H1 (cell line): ENCODE data around the gene NOS3. TPM values are rescaled to one million over a fixed set of nuclear protein-coding genes. Genes with fewer than 3 reads are reported as not detected.

Experiments used
- CTCF ChIA-PET: fragments of 300-600 bp; sonication (Branson Sonifier 250); formaldehyde crosslinking; loops from one replicate; lab custom pipeline; 2021; ENCODE audit not compliant: partially characterized antibody; lab: Charles Lee
- POLR2A ChIA-PET: fragments of 300-600 bp; sonication (Branson Sonifier 250); formaldehyde crosslinking; loops from one replicate; lab custom pipeline; 2021; ENCODE audit warnings: inconsistent platforms; ENCODE audit not compliant: partially characterized antibody; lab: Charles Lee
- DNase-seq, 2 experiments: peaks; one replicate each; pipeline versions ENCODE4 v3.0.0 to v3.0.0-alpha.2; 2010 to 2022; ENCODE audit warnings: low spot score in 2 of 2, low read depth in 1 of 2, mixed read lengths in 1 of 2
- FAIRE-seq: peaks from 2 replicates; lab custom pipeline; 2011; peaks lifted over from hg19 to GRCh38; lab: Jason Lieb, UNC
- H2AFZ ChIP-seq: 2 replicates; pipeline ENCODE4 v1.8.1; 2012; ENCODE audit warnings: low read length, inconsistent platforms
- H2AK5ac ChIP-seq: 2 replicates; pipeline ENCODE4 v1.6.1; 2013; ENCODE audit warnings: low read depth, low read length
- H2BK120ac ChIP-seq: replicated peaks from 2 replicates; pipeline ENCODE3; 2013; ENCODE audit warnings: low read depth, low read length, inconsistent platforms
- H2BK12ac ChIP-seq: 2 replicates; pipeline ENCODE4 v1.6.1; 2013; ENCODE audit warnings: low read depth, low read length
- H2BK15ac ChIP-seq: 2 replicates; pipeline ENCODE4 v1.6.1; 2013; ENCODE audit warnings: low read length
- H2BK20ac ChIP-seq: 2 replicates; pipeline ENCODE4 v1.6.1; 2013; ENCODE audit warnings: low read length
- H2BK5ac ChIP-seq: 2 replicates; pipeline ENCODE4 v1.6.1; 2013; ENCODE audit warnings: low read depth, low read length
- H3K14ac ChIP-seq: 2 replicates; pipeline ENCODE4 v1.6.1; 2013; ENCODE audit warnings: inconsistent platforms; ENCODE audit not compliant: insufficient read length
- H3K18ac ChIP-seq: 2 replicates; pipeline ENCODE4 v1.6.1; 2013; ENCODE audit warnings: low read length; ENCODE audit errors: extremely low read depth
- H3K23ac ChIP-seq: 2 replicates; pipeline ENCODE4 v1.6.1; 2013; ENCODE audit warnings: inconsistent platforms; ENCODE audit not compliant: insufficient read length
- H3K23me2 ChIP-seq: 2 replicates; pipeline ENCODE4 v1.6.1; 2013; ENCODE audit warnings: low read depth, low read length
- H3K27ac ChIP-seq: 2 replicates; pipeline ENCODE4 v1.6.1; 2011; ENCODE audit warnings: low read depth, low read length, inconsistent platforms
- H3K27me3 ChIP-seq, 4 experiments: replicated peaks in 1 of 4; 1 replicate in 1 of 4; 2 replicates in 3 of 4; pipeline versions ENCODE4 v1.6.1 to v1.8.1; 2011 to 2013; ENCODE audit warnings: low read length in 3 of 4, mild to moderate bottlenecking in 3 of 4, inconsistent platforms in 2 of 4, mixed read lengths in 2 of 4, moderate library complexity in 1 of 4; ENCODE audit not compliant: control insufficient read depth in 3 of 4, insufficient read depth in 3 of 4; ENCODE audit errors: extremely low read depth in 1 of 4
- H3K36me3 ChIP-seq, 4 experiments: 2 replicates each; pipeline versions ENCODE4 v1.6.1 to v1.8.1; 2011 to 2013; ENCODE audit warnings: mild to moderate bottlenecking in 4 of 4, low read length in 3 of 4, moderate library complexity in 2 of 4, control low read depth in 1 of 4, inconsistent platforms in 1 of 4; ENCODE audit not compliant: insufficient read depth in 4 of 4, control insufficient read depth in 2 of 4
- H3K4ac ChIP-seq: replicated peaks from 2 replicates; pipeline ENCODE3; 2013; ENCODE audit warnings: low read length, low read depth, mixed read lengths, inconsistent platforms; ENCODE audit not compliant: insufficient read length
- H3K4me1 ChIP-seq, 4 experiments: replicated peaks in 1 of 4; 1 replicate in 1 of 4; 2 replicates in 3 of 4; pipeline versions ENCODE4 v1.6.1 to v1.8.1; 2011 to 2013; ENCODE audit warnings: low read length in 3 of 4, inconsistent platforms in 2 of 4, mixed read lengths in 1 of 4; ENCODE audit not compliant: insufficient read depth in 4 of 4, control insufficient read depth in 3 of 4
- H3K4me2 ChIP-seq, 2 experiments: 2 replicates each; pipeline versions ENCODE4 v1.6.1 to v1.8.1; 2011 to 2013; ENCODE audit warnings: low read depth in 2 of 2, low read length in 2 of 2, control low read depth in 1 of 2, inconsistent platforms in 1 of 2, mild to moderate bottlenecking in 1 of 2; ENCODE audit not compliant: insufficient read depth in 1 of 2
- H3K4me3 ChIP-seq, 4 experiments: fragments of 200-600, 300-600 bp in 1 of 4; sonication (generic), shearing (Covaris generic), sonication (Bioruptor Twin) in 1 of 4; 2 replicates each; pipeline versions ENCODE4 v1.5.1 to v1.8.1; 2011 to 2016; ENCODE audit warnings: low read length in 4 of 4, low read depth in 3 of 4, control low read depth in 2 of 4, inconsistent platforms in 2 of 4, mild to moderate bottlenecking in 2 of 4, mixed read lengths in 1 of 4, moderate library complexity in 1 of 4; ENCODE audit not compliant: insufficient read depth in 2 of 4; ENCODE audit errors: extremely low read depth in 1 of 4
- H3K56ac ChIP-seq: replicated peaks from 2 replicates; pipeline ENCODE3; 2013; ENCODE audit warnings: low read depth, mild to moderate bottlenecking, mixed read lengths, low read length, inconsistent platforms; ENCODE audit not compliant: insufficient read length
- H3K79me1 ChIP-seq: 2 replicates; pipeline ENCODE4 v1.6.1; 2013; ENCODE audit warnings: low read depth, low read length, control low read depth
- H3K79me2 ChIP-seq, 2 experiments: 2 replicates each; pipeline versions ENCODE4 v1.6.1 to v1.8.1; 2012 to 2013; ENCODE audit warnings: low read length in 2 of 2, mild to moderate bottlenecking in 2 of 2, inconsistent platforms in 1 of 2; ENCODE audit not compliant: insufficient read depth in 2 of 2, control insufficient read depth in 1 of 2
- H3K9ac ChIP-seq, 4 experiments: replicated peaks in 1 of 4; 1 replicate in 1 of 4; 2 replicates in 3 of 4; pipeline versions ENCODE4 v1.6.1 to v1.8.1; 2011 to 2013; ENCODE audit warnings: low read depth in 3 of 4, low read length in 3 of 4, control low read depth in 2 of 4, mild to moderate bottlenecking in 2 of 4, moderate library complexity in 2 of 4, inconsistent platforms in 1 of 4; ENCODE audit errors: extremely low read depth in 1 of 4
- H3K9me3 ChIP-seq, 2 experiments: 2 replicates each; pipeline versions ENCODE4 v1.6.1 to v1.8.1; 2012 to 2013; ENCODE audit warnings: mild to moderate bottlenecking in 2 of 2, moderate library complexity in 2 of 2, control low read depth in 1 of 2, inconsistent platforms in 1 of 2, low read depth in 1 of 2, low read length in 1 of 2, mixed read lengths in 1 of 2; ENCODE audit not compliant: insufficient read depth in 2 of 2
- H4K20me1 ChIP-seq, 2 experiments: replicated peaks in 1 of 2; 2 replicates each; pipeline versions ENCODE3 to v1.8.1; 2011 to 2013; ENCODE audit warnings: inconsistent platforms in 2 of 2, low read length in 2 of 2, mild to moderate bottlenecking in 1 of 2; ENCODE audit not compliant: insufficient read depth in 2 of 2, control insufficient read depth in 1 of 2
- H4K5ac ChIP-seq: 2 replicates; pipeline ENCODE4 v1.6.1; 2013; ENCODE audit warnings: low read length, low read depth, mixed read lengths, inconsistent platforms; ENCODE audit not compliant: insufficient read length
- H4K8ac ChIP-seq: 2 replicates; pipeline ENCODE4 v1.8.0; 2013; ENCODE audit warnings: mild to moderate bottlenecking, moderate library complexity, low read length, inconsistent platforms; ENCODE audit not compliant: insufficient read depth; ENCODE audit errors: extremely low read depth
- H4K91ac ChIP-seq: replicated peaks from 2 replicates; pipeline ENCODE3; 2013; ENCODE audit warnings: low read length, mixed read lengths, inconsistent platforms; ENCODE audit not compliant: insufficient read length
- CHD2 ChIP-seq: IDR thresholded peaks from 2 replicates; pipeline ENCODE4 v1.6.1; 2012; ENCODE audit warnings: low read length, improper control_type of control experiment
- GABPA ChIP-seq: IDR thresholded peaks from 2 replicates; pipeline ENCODE4 v1.6.1; 2011; ENCODE audit warnings: mild to moderate bottlenecking, low read length, moderate library complexity, borderline replicate concordance; ENCODE audit not compliant: insufficient read depth
- RAD21 ChIP-seq, 2 experiments: IDR thresholded peaks in 1 of 2; conservative IDR thresholded peaks in 1 of 2; 2 replicates each; pipeline ENCODE4 v1.6.1; 2011; ENCODE audit warnings: low read depth in 2 of 2, low read length in 2 of 2, improper control_type of control experiment in 1 of 2, inconsistent platforms in 1 of 2, mild to moderate bottlenecking in 1 of 2, moderate library complexity in 1 of 2
- TBP ChIP-seq: IDR thresholded peaks from 2 replicates; pipeline ENCODE4 v1.6.1; 2011; ENCODE audit warnings: low read depth, low read length, improper control_type of control experiment
- TEAD4 ChIP-seq: IDR thresholded peaks from 2 replicates; pipeline ENCODE4 v1.6.1; 2012; ENCODE audit warnings: low read depth, low read length, inconsistent platforms, mixed read lengths
- WGBS, 2 experiments: shearing (Covaris generic) in 1 of 2; methylation state at CpG; one replicate each; pipeline versions ENCODE4 v1.1.6 to v1.1.7; 2013 to 2015; ENCODE audit warnings: low lambda C conversion rate in 2 of 2, mixed read lengths in 2 of 2, inconsistent platforms in 1 of 2, low coverage in 1 of 2, missing lambda C conversion rate in 1 of 2; ENCODE audit not compliant: insufficient replicate concordance in 2 of 2, insufficient coverage in 1 of 2, insufficient read length in 1 of 2; ENCODE audit errors: extremely low coverage in 1 of 2, missing lambda C conversion rate in 1 of 2; 5-methylcytosine and 5-hydroxymethylcytosine counted together
- polyA plus RNA-seq, 7 experiments: library from polyadenylated mRNA; depleted of rRNA in 3 of 7; stranded (reverse) in 5 of 7; unstranded in 2 of 7; fragments of >200 nt in 5 of 7; fragments of 200-250 nt in 2 of 7; gene quantifications; 1 replicate in 5 of 7; 2 replicates in 1 of 7; 4 replicates in 1 of 7; pipeline versions ENCODE4 v1.2.1 to v1.2.3, GENCODE V29; 2011 to 2013; ENCODE audit warnings: missing spikeins in 2 of 7, mixed read lengths in 2 of 7
- total RNA-seq: library from RNA; stranded (reverse); fragmentation: NEBNext Ultra II Directional; extraction: Animal tissue kit (Norgen Biotek cat#: 25700); gene quantifications from 2 replicates; pipeline ENCODE4 v1.2.1, GENCODE V29; 2021
- TF ChIP-seq, protein P1 (sequence below), 3 experiments: IDR thresholded peaks; 1 replicate in 2 of 3; 2 replicates in 1 of 3; pipeline versions ENCODE4 v1.5.1 to v1.6.1; 2011; ENCODE audit warnings: low read length in 3 of 3, mild to moderate bottlenecking in 3 of 3, inconsistent platforms in 2 of 3, low read depth in 1 of 3, moderate library complexity in 1 of 3; ENCODE audit not compliant: insufficient read depth in 1 of 3; ENCODE audit errors: control extremely low read depth in 1 of 3
- TF ChIP-seq, protein P2 (sequence below): IDR thresholded peaks from 2 replicates; pipeline ENCODE4 v1.6.1; 2012; ENCODE audit warnings: inconsistent platforms

NOS3 gene
- total and polyA plus RNA-seq, 2 of the 8 experiments (the other 6 are each of a cell fraction or from before 2014, with no cell fraction given) = 4.4 to 16.2 TPM

DNA sequence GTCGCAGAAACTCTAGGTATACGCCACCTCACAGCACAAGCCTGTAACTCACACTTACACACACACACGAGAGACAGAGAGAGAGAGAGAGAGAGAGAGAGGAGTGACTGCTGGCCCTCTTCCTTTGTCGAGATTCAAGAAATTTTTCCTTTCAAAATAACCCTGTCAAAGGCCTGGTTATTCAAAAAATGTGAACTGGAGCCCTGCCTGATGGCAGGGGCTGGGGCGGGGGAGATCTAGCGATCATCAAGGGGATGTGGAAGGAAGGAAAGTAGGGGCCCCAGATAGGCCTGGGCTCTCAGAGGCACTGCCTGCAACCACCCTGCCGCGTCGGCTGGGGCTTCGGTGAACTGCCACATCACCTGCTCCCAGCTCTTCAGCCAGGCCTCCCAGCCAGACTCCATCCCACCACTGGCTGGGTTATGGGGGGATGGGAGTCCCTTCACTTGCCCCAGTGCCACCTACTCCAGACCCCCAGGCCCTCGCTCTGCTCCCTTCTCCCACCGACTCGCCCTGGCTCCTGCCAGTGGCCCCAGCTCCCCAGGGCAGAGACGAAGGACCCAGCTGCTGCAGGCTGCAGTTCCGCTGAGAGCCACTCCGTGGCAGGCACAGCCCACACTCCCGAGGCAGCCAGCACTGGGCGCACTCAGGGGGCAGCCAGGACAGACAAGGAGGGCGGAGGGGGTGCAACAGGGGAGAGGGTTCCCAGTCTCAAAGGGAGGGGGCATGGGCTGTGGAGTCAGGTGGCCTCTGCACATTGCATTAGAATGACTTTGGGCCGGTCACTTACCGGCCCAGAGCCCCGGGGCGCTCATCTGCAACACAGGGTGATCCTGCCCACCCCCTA, 28.0 kb upstream of the NOS3 start:
- Histone ChIP-seq H4K5ac (no peak overlapping the region), H3K14ac (no peak overlapping the region), H3K4me3 (no peak overlapping the region), H3K18ac (no peak overlapping the region), H3K23me2 (no peaks in the 10 kb centered on the region; the same call in 1 of the 2 replicates), H2BK15ac (0 out of 2 replicates have a peak overlapping the region, but pooled peaks have one; percentile 72), H2BK5ac (no peak overlapping the region), H3K4me2 (no peak overlapping the region), H2BK20ac (no peak overlapping the region; the same call in 1 of the 2 replicates), H2BK12ac (no peak overlapping the region), H3K4me1 (peaks cover 0 to 4% (median 3%) of the 10 kb centered on the region in 4 experiments; a peak in 3 of 7 replicates), H3K79me2 (no peaks in the 10 kb centered on the region), H3K9me3 (no peaks in the 10 kb centered on the region), H3K9ac (no peak overlapping the region), H2AK5ac (no peak overlapping the region), H4K20me1 (no peaks in the 10 kb centered on the region), H3K4ac (no peak overlapping the region), H3K27me3 (peaks cover 0 to 21% (median 9%) of the 10 kb centered on the region in 4 experiments; a peak in 5 of 7 replicates), H3K23ac (no peak overlapping the region), H3K56ac (no peak overlapping the region), H2AFZ (no peak overlapping the region), H3K27ac (no peak overlapping the region), H4K91ac (peak overlapping the region; percentile 52), H3K79me1 (no peaks in the 10 kb centered on the region), H4K8ac (peak overlapping the region; percentile 22; the same call in 1 of the 2 replicates), H3K36me3 (no peaks in the 10 kb centered on the region; a peak in 1 of 8 replicates), H2BK120ac (no peak overlapping the region)
- 59% methylated on average over 19 of the region's 23 CpGs; no CpG with 5 or more reads in 1 of the 2 experiments for WGBS, 2 experiments
- POLR2A ChIA-PET = interaction anchor here (0.7 to 1.4 kb wide), 4 partner anchors 9 to 40 kb away, joined by 3 to 4 read pairs (median 4); no protein-coding TSS in a partner anchor
- FAIRE-seq (no peak), DNase-seq (peak in 1 of 2 experiments; percentile 83)
- CTCF ChIA-PET = interaction anchor here (0.6 to 27.0 kb wide), 53 partner anchors 1 to 1645 kb away, joined by 3 to 797 read pairs (median 4); partner anchors contain the start of genes ABCB8, ATG9B, KCNH2 and NOS3
- TF ChIP-seq CHD2 (0 out of 2 replicates have a peak, but pooled peaks have one; percentile 10), TBP (peak; percentile 43; the same call in 1 of the 2 replicates), TEAD4 (no peak), GABPA (peak; percentile 45; the same call in 1 of the 2 replicates), RAD21 (IDR thresholded peaks at IDR 0.05 in 1 of 2, conservative IDR thresholded peaks at IDR 0.05 in 1 of 2; ENCODE audit: low read depth in 2 of 2, low read length in 2 of 2) (peak; percentile 97 to 99)
- TF ChIP-seq, protein P1, sequence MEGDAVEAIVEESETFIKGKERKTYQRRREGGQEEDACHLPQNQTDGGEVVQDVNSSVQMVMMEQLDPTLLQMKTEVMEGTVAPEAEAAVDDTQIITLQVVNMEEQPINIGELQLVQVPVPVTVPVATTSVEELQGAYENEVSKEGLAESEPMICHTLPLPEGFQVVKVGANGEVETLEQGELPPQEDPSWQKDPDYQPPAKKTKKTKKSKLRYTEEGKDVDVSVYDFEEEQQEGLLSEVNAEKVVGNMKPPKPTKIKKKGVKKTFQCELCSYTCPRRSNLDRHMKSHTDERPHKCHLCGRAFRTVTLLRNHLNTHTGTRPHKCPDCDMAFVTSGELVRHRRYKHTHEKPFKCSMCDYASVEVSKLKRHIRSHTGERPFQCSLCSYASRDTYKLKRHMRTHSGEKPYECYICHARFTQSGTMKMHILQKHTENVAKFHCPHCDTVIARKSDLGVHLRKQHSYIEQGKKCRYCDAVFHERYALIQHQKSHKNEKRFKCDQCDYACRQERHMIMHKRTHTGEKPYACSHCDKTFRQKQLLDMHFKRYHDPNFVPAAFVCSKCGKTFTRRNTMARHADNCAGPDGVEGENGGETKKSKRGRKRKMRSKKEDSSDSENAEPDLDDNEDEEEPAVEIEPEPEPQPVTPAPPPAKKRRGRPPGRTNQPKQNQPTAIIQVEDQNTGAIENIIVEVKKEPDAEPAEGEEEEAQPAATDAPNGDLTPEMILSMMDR (IDR thresholded peaks at IDR 0.05; ENCODE audit: control extremely low read depth in 1 of 3, insufficient read depth in 1 of 3, low read depth in 1 of 3, low read length in 3 of 3) = peak in 2 of 3 experiments; percentile 97 to 98; a peak in 3 of 4 replicates
- TF ChIP-seq, protein P2, sequence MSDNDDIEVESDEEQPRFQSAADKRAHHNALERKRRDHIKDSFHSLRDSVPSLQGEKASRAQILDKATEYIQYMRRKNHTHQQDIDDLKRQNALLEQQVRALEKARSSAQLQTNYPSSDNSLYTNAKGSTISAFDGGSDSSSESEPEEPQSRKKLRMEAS = 0 out of 2 replicates have a peak, but pooled peaks have one; percentile 35
